GM20000 (cell line): ENCODE results near the gene SLC4A8.

Experiments used
- DNase-seq: peaks from one replicate; pipeline ENCODE4 v3.0.0; 2012; ENCODE audit warnings: low spot score
- CTCF ChIP-seq: IDR thresholded peaks from 2 replicates; pipeline ENCODE4 v1.5.1; 2012; ENCODE audit warnings: mild to moderate bottlenecking, control low read depth; ENCODE audit errors: extremely low read depth, missing control alignments

The SLC4A8 gene

GRCh38 chr12:51424662-51425539 is at the start of gene SLC4A8:
Gene SLC4A8 (plus strand): TSS chr12:51424831. CDS start chr12:51424988, 157 bp downstream.
- peak; percentile 93 for DNase-seq
- TF ChIP-seq CTCF: peak; percentile 80

GRCh38 chr12:51374856-51375255 is 49.8 kb upstream of the SLC4A8 start:
- DNase-seq: no peak
- TF ChIP-seq CTCF: no peak

GRCh38 chr12:51377099-51377984 is 47.3 kb upstream of the SLC4A8 start:
- TF ChIP-seq CTCF: no peak
- DNase-seq: no peak

- TF ChIP-seq CTCF: no peak
- DNase-seq: no peak
These were observed 45.9 kb upstream of the SLC4A8 start for GRCh38 chr12:51378749-51379148.

GRCh38 chr12:51379571-51379970 is 45.1 kb upstream of the SLC4A8 start:
- DNase-seq: no peak
- TF ChIP-seq CTCF: no peak

- no peak for DNase-seq
- no peak for TF ChIP-seq CTCF
These were observed 43.2 kb upstream of the SLC4A8 start for GRCh38 chr12:51381226-51382079.
